Measurements from ENCODE around the gene PROK1.

DNA sequence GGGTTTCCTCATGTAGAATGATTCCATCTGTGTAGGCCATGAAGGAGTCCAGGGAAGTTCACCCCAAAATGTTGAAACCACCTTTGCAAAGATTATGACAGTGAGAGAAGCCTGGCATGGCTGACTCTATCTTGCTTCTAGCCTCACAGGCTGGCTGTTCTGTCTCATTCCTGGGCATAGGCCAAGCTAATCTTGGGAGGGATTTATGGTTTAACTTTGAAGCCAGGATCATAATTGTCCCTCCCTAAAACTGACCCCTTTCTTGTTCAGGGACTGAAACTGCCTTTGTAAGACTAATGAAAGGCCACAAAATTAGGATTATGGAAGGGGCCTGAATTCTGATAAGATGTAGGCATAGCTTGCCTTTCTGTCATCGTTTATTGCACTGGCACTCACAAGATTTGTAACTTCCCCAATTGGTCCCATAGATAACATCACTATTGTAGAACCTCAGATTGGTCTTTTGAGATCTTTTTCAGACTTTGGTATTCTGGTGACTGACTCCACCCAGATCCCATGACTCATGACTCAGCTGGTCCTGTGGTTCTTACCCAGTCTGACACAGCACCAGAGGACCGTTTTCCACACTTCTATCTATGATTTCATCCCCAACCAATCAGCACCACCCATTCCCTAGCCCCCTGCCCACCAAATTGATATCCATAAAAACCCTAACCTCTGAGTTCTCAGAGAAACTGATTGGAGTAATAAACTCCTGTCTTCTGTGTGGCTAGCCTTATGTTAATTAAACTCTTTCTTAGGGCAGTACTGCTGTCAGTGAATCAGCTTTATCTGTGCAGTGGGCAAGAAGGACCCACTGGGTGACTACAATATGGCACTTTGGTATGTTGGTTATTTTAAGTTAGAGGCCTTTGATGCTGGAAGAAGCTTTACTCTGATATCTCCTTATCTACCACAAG is 29.8 kb upstream of the PROK1 start:
- TF ChIP-seq, protein P1, sequence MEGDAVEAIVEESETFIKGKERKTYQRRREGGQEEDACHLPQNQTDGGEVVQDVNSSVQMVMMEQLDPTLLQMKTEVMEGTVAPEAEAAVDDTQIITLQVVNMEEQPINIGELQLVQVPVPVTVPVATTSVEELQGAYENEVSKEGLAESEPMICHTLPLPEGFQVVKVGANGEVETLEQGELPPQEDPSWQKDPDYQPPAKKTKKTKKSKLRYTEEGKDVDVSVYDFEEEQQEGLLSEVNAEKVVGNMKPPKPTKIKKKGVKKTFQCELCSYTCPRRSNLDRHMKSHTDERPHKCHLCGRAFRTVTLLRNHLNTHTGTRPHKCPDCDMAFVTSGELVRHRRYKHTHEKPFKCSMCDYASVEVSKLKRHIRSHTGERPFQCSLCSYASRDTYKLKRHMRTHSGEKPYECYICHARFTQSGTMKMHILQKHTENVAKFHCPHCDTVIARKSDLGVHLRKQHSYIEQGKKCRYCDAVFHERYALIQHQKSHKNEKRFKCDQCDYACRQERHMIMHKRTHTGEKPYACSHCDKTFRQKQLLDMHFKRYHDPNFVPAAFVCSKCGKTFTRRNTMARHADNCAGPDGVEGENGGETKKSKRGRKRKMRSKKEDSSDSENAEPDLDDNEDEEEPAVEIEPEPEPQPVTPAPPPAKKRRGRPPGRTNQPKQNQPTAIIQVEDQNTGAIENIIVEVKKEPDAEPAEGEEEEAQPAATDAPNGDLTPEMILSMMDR (IDR thresholded peaks at IDR 0.05): no peak
- TF ChIP-seq POLR2A (IDR thresholded peaks at IDR 0.05) (no peak), POLR2AphosphoS5 (IDR thresholded peaks at IDR 0.05; ENCODE audit: insufficient read depth in 1 of 2, low read depth in 1 of 2) (no peak)
